Measurements from ENCODE around the gene SPARCL1. TPM values are rescaled to one million over a fixed set of nuclear protein-coding genes. Genes with fewer than 3 reads are reported as not detected.

The SPARCL1 gene
- polyA plus RNA-seq, 1 of the 3 experiments (the other 2 are of a cell fraction), result not detected

DNA sequence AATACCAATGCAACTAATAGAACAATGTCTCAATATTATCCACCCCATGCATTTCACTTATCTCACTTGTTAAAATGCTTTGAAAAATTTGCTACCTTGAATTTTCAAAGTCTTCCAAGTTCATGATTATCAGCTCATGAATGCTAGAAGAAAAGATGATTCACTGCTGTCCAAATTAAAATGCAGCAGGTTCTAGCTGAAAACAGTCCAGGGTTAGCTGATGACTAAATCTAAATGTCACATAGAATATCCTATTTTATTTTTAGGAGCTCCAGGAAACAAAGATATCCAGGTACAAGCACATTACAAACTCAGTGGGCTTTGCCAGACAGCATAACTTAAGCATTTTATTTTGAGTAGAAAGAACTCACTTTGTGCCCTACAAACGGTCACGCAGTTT, 38.0 kb upstream of the SPARCL1 start:
- Histone ChIP-seq H3K9ac (no peak overlapping the region), H3K27ac (ENCODE audit: low read depth in 2 of 2, low read length in 1 of 2) (peak overlapping the region in 1 of 2 experiments; percentile 11; a peak in 1 of 4 replicates), H3K4me3 (ENCODE audit: low read depth in 2 of 2, low read length in 1 of 2) (no peak overlapping the region), H3K79me2 (ENCODE audit: insufficient read depth) (no peaks in the 10 kb centered on the region), H3K4me2 (no peak overlapping the region), H2AFZ (ENCODE audit: low read depth) (no peak overlapping the region), H3K9me2 (no peaks in the 10 kb centered on the region), H3K9me3 (no peaks in the 10 kb centered on the region), H3K27me3 (ENCODE audit: insufficient read depth) (no peaks in the 10 kb centered on the region), H3K36me3 (replicated peaks in 1 of 2; ENCODE audit: control insufficient read depth in 1 of 2, insufficient read depth in 2 of 2, low read length in 1 of 2) (no peaks in the 10 kb centered on the region), H3F3A (replicated peaks; ENCODE audit: insufficient read depth) (no peaks in the 10 kb centered on the region), H3K4me1 (ENCODE audit: control insufficient read depth in 1 of 2, insufficient read depth in 2 of 2, low read depth in 1 of 2, low read length in 1 of 2) (no peaks in the 10 kb centered on the region; a peak in 1 of 4 replicates), H4K20me1 (ENCODE audit: insufficient read depth) (no peaks in the 10 kb centered on the region)
- ChIA-PET POLR2A (no interaction called here), CTCF (no interaction called here)
- DNase-seq, result no peak
- WGBS (ENCODE audit: low lambda C conversion rate), result 84% methylated on average over 2 of the region's 2 CpGs
- TF ChIP-seq FOSL2 (IDR thresholded peaks at IDR 0.05; ENCODE audit: borderline replicate concordance, low read depth), result peak; percentile 25; the same call in 1 of the 2 replicates
- TF ChIP-seq, protein P1, sequence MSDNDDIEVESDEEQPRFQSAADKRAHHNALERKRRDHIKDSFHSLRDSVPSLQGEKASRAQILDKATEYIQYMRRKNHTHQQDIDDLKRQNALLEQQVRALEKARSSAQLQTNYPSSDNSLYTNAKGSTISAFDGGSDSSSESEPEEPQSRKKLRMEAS (IDR thresholded peaks at IDR 0.05; ENCODE audit: low read depth), result no peak
- TF ChIP-seq, protein P2, sequence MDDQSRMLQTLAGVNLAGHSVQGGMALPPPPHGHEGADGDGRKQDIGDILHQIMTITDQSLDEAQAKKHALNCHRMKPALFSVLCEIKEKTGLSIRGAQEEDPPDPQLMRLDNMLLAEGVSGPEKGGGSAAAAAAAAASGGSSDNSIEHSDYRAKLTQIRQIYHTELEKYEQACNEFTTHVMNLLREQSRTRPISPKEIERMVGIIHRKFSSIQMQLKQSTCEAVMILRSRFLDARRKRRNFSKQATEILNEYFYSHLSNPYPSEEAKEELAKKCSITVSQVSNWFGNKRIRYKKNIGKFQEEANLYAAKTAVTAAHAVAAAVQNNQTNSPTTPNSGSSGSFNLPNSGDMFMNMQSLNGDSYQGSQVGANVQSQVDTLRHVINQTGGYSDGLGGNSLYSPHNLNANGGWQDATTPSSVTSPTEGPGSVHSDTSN (IDR thresholded peaks at IDR 0.05), result no peak

DNA sequence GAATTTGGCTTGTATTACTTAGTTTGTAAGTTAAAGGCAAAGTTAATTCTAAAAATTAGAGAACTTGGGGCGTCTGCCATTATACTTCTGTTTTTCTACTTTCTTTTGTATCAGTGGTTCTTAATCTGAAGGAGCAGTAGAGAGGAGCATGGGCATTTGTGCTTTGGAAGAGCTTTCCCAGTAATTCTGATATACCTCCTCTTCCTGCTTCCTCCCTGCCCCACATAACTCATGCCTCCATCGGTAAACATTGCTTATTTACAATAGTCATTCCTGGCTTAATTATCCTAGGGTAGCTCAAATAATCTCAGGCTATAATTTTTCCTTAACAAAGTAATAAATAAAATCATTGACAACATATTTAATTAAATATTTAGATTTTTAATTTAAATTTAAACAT, 37.1 kb upstream of the SPARCL1 start:
- DNase-seq, result no peak
- no peaks in the 10 kb centered on the region for H3K79me2 ChIP-seq (ENCODE audit: insufficient read depth)
- WGBS (ENCODE audit: low lambda C conversion rate), result 52% methylated on average over 2 of the region's 2 CpGs
- no peaks in the 10 kb centered on the region for H3K36me3 ChIP-seq (replicated peaks in 1 of 2; ENCODE audit: control insufficient read depth in 1 of 2, insufficient read depth in 2 of 2, low read length in 1 of 2)
- no peaks in the 10 kb centered on the region for H3K27me3 ChIP-seq (ENCODE audit: insufficient read depth)
- no peak overlapping the region for H3K27ac ChIP-seq (ENCODE audit: low read depth in 2 of 2, low read length in 1 of 2)
- no peaks in the 10 kb centered on the region for H3K9me2 ChIP-seq
- H2AFZ ChIP-seq (ENCODE audit: low read depth), result no peak overlapping the region
- H3K4me1 ChIP-seq (ENCODE audit: control insufficient read depth in 1 of 2, insufficient read depth in 2 of 2, low read depth in 1 of 2, low read length in 1 of 2), result no peaks in the 10 kb centered on the region; a peak in 1 of 4 replicates
- no peak overlapping the region for H3K4me3 ChIP-seq (ENCODE audit: low read depth in 2 of 2, low read length in 1 of 2)
- H4K20me1 ChIP-seq (ENCODE audit: insufficient read depth), result no peaks in the 10 kb centered on the region
- POLR2A ChIA-PET, result no interaction called here
- CTCF ChIA-PET, result no interaction called here
- TF ChIP-seq GABPA (IDR thresholded peaks at IDR 0.05; ENCODE audit: low read depth), result no peak
- TF ChIP-seq, protein P3, sequence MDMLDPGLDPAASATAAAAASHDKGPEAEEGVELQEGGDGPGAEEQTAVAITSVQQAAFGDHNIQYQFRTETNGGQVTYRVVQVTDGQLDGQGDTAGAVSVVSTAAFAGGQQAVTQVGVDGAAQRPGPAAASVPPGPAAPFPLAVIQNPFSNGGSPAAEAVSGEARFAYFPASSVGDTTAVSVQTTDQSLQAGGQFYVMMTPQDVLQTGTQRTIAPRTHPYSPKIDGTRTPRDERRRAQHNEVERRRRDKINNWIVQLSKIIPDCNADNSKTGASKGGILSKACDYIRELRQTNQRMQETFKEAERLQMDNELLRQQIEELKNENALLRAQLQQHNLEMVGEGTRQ (IDR thresholded peaks at IDR 0.05; ENCODE audit: borderline replicate concordance, low read depth, low read length), result no peak
- H3K9ac ChIP-seq, result no peak overlapping the region
- no peak overlapping the region for H3K4me2 ChIP-seq
- H3K9me3 ChIP-seq, result no peaks in the 10 kb centered on the region
- H3F3A ChIP-seq (replicated peaks; ENCODE audit: insufficient read depth), result no peaks in the 10 kb centered on the region

DNA sequence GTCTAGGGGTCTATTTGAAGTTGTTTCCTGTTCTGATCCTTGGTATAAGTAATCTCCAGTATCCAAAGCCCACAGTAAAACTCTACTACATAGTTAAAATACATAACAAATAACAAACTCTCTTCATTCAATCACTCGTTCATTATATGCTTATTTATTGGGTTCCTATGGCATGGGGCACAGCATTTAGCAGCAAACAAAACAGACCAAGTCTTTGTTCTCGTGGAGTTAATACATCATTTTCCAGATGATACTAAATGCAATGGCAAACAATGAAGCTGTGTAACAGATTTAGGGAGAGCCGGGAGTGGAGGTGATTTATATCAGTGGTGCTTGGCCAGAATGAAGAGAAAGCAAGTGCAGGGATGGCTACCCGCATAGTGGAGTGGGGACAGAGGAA, 36.6 kb upstream of the SPARCL1 start:
- no peaks in the 10 kb centered on the region for H4K20me1 ChIP-seq (ENCODE audit: insufficient read depth)
- no peaks in the 10 kb centered on the region for H3K9me3 ChIP-seq
- H3K9me2 ChIP-seq, result no peaks in the 10 kb centered on the region
- H3K27ac ChIP-seq (ENCODE audit: low read depth in 2 of 2, low read length in 1 of 2), result no peak overlapping the region
- no peaks in the 10 kb centered on the region for H3K79me2 ChIP-seq (ENCODE audit: insufficient read depth)
- H3K36me3 ChIP-seq (replicated peaks in 1 of 2; ENCODE audit: control insufficient read depth in 1 of 2, insufficient read depth in 2 of 2, low read length in 1 of 2), result no peaks in the 10 kb centered on the region
- POLR2A ChIA-PET, result no interaction called here
- TF ChIP-seq TEAD4 (IDR thresholded peaks at IDR 0.05; ENCODE audit: borderline replicate concordance, insufficient read depth) (no peak), NRF1 (IDR thresholded peaks at IDR 0.05; ENCODE audit: low read depth, low read length) (no peak), SIN3A (IDR thresholded peaks at IDR 0.05; ENCODE audit: borderline replicate concordance, low read depth, low read length) (no peak), RFX5 (IDR thresholded peaks at IDR 0.05; ENCODE audit: low read length) (no peak), YY1 (IDR thresholded peaks at IDR 0.05; ENCODE audit: low read depth) (no peak)
- TF ChIP-seq, protein P4, sequence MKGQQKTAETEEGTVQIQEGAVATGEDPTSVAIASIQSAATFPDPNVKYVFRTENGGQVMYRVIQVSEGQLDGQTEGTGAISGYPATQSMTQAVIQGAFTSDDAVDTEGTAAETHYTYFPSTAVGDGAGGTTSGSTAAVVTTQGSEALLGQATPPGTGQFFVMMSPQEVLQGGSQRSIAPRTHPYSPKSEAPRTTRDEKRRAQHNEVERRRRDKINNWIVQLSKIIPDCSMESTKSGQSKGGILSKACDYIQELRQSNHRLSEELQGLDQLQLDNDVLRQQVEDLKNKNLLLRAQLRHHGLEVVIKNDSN (IDR thresholded peaks at IDR 0.05; ENCODE audit: borderline replicate concordance, low read depth), result no peak
- H3K27me3 ChIP-seq (ENCODE audit: insufficient read depth), result no peaks in the 10 kb centered on the region
- H3K9ac ChIP-seq, result no peak overlapping the region
- 59% methylated on average over 4 of the region's 4 CpGs for WGBS (ENCODE audit: low lambda C conversion rate)
- CTCF ChIA-PET, result no interaction called here
- no peak overlapping the region for H3K4me2 ChIP-seq
- no peak overlapping the region for H3K4me3 ChIP-seq (ENCODE audit: low read depth in 2 of 2, low read length in 1 of 2)
- no peak overlapping the region for H2AFZ ChIP-seq (ENCODE audit: low read depth)
- no peaks in the 10 kb centered on the region for H3F3A ChIP-seq (replicated peaks; ENCODE audit: insufficient read depth)
- DNase-seq, result no peak
- no peaks in the 10 kb centered on the region; a peak in 1 of 4 replicates for H3K4me1 ChIP-seq (ENCODE audit: control insufficient read depth in 1 of 2, insufficient read depth in 2 of 2, low read depth in 1 of 2, low read length in 1 of 2)
